PC-9 (cell line): Measurements from ENCODE around the gene BCL11A. TPM values are rescaled to one million over a fixed set of nuclear protein-coding genes. Genes with fewer than 3 reads are reported as not detected.

ENCODE experiments used
- BruUV-seq: library from RNA; stranded (reverse); fragments of 400-500 nt; replicated peaks from 2 replicates; lab custom pipeline; 2021; lab: Mats Ljungman, UMichigan
- CTCF ChIA-PET: fragments of 300-600 bp; sonication (Branson Sonifier 250); formaldehyde crosslinking; loops from one replicate; lab custom pipeline; 2022; ENCODE audit warnings: antibody characterized with exemption; lab: Charles Lee
- POLR2A ChIA-PET: fragments of 300-600 bp; sonication (Branson Sonifier 250); formaldehyde crosslinking; loops from one replicate; lab custom pipeline; 2022; ENCODE audit warnings: antibody characterized with exemption; ENCODE audit not compliant: unreplicated experiment; lab: Charles Lee
- DNase-seq, 2 experiments: peaks; one replicate each; pipeline versions ENCODE4 v3.0.0 to v3.0.0-alpha.2; 2015 to 2022; ENCODE audit warnings: mixed read lengths in 1 of 2
- H2AFZ ChIP-seq: fragments of 200-600 bp; sonication (generic); 2 replicates; pipeline ENCODE4 v1.8.1; 2017; ENCODE audit warnings: antibody characterized with exemption
- H3F3A ChIP-seq: fragments of 200-600 bp; sonication (generic); 2 replicates; pipeline ENCODE4 v1.8.1; 2017; ENCODE audit warnings: antibody characterized with exemption, mild to moderate bottlenecking, low read depth; ENCODE audit not compliant: insufficient read depth
- H3K27ac ChIP-seq: fragments of 200-600 bp; sonication (generic); 2 replicates; pipeline ENCODE4 v1.6.1; 2016; ENCODE audit warnings: mixed run types
- H3K27me3 ChIP-seq: fragments of 200-600 bp; sonication (generic); 2 replicates; pipeline ENCODE4 v1.6.1; 2016; ENCODE audit warnings: low read depth, mixed run types; ENCODE audit not compliant: insufficient read depth
- H3K36me3 ChIP-seq: fragments of 200-600 bp; sonication (generic); 2 replicates; pipeline ENCODE4 v1.6.1; 2016; ENCODE audit warnings: low read depth, mixed run types
- H3K4me1 ChIP-seq: fragments of 200-600 bp; sonication (generic); replicated peaks from 2 replicates; pipeline ENCODE4 v1.6.1; 2016; ENCODE audit warnings: mixed run types; ENCODE audit not compliant: insufficient read depth
- H3K4me2 ChIP-seq: fragments of 200-600 bp; sonication (generic); 2 replicates; pipeline ENCODE4 v1.6.1; 2017; ENCODE audit warnings: mixed run types
- H3K4me3 ChIP-seq: fragments of 200-600 bp; sonication (generic); 2 replicates; pipeline ENCODE4 v1.6.1; 2016; ENCODE audit warnings: mixed run types
- H3K79me2 ChIP-seq: fragments of 200-600 bp; sonication (generic); 2 replicates; pipeline ENCODE4 v1.6.1; 2017; ENCODE audit warnings: low read depth, mixed run types
- H3K9me2 ChIP-seq: fragments of 200-600 bp; sonication (generic); 2 replicates; pipeline ENCODE4 v1.8.1; 2017; ENCODE audit warnings: mild to moderate bottlenecking; ENCODE audit not compliant: insufficient read depth
- H3K9me3 ChIP-seq: fragments of 200-600 bp; sonication (generic); 2 replicates; pipeline ENCODE4 v1.8.1; 2016; ENCODE audit warnings: low read depth; ENCODE audit not compliant: insufficient read depth
- H4K20me1 ChIP-seq: fragments of 200-600 bp; sonication (generic); 2 replicates; pipeline ENCODE4 v1.8.1; 2017; ENCODE audit not compliant: insufficient read depth
- EZH2 ChIP-seq: fragments of 200-600 bp; sonication (generic); IDR thresholded peaks from 2 replicates; pipeline ENCODE4 v1.8.0; 2017; ENCODE audit warnings: antibody characterized with exemption, low read depth
- intact Hi-C: fragments of 100-400 bp; cut with micrococcal nuclease; formaldehyde crosslinking; loops from one replicate; pipeline ENCODE4 v1.10.0; 2022; ENCODE audit not compliant: unreplicated experiment
- total RNA-seq: library from RNA; stranded (reverse); gene quantifications from 2 replicates; pipeline ENCODE4 v1.2.3, GENCODE V29; 2021
- TF ChIP-seq, protein P1 (sequence below): fragments of 200-600 bp; sonication (generic); conservative IDR thresholded peaks from 2 replicates; pipeline ENCODE4 v1.6.1; 2017; ENCODE audit warnings: mixed run types, antibody characterized with exemption, mild to moderate bottlenecking, moderate library complexity

BCL11A gene
- total RNA-seq, 1 experiment from 2014 or later = not detected

DNA sequence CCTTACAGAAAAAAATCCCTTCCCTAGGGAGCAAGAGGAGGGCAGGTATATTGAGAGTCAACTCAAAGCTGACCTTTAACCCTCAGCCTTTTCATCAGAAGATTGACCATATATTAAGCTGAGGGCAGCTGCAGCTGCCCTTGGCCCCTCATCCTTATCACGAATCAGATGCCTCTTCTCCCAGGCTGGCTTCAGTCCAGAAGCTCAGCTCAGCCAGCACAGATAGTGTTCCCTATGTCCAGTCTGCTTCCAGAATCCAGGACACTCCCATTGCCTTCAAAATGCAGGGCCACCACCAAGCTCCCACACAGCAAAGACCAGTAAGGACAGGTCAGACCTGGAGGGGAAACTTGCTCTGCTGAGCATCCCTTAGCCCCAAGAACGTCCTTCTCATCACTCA is 146.1 kb downstream of the BCL11A start:
- TF ChIP-seq, protein P1, sequence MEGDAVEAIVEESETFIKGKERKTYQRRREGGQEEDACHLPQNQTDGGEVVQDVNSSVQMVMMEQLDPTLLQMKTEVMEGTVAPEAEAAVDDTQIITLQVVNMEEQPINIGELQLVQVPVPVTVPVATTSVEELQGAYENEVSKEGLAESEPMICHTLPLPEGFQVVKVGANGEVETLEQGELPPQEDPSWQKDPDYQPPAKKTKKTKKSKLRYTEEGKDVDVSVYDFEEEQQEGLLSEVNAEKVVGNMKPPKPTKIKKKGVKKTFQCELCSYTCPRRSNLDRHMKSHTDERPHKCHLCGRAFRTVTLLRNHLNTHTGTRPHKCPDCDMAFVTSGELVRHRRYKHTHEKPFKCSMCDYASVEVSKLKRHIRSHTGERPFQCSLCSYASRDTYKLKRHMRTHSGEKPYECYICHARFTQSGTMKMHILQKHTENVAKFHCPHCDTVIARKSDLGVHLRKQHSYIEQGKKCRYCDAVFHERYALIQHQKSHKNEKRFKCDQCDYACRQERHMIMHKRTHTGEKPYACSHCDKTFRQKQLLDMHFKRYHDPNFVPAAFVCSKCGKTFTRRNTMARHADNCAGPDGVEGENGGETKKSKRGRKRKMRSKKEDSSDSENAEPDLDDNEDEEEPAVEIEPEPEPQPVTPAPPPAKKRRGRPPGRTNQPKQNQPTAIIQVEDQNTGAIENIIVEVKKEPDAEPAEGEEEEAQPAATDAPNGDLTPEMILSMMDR = no peak
- TF ChIP-seq EZH2 = no peak
- Histone ChIP-seq H3K27ac (no peak overlapping the region), H3K27me3 (peaks cover 91% of the 10 kb centered on the region), H2AFZ (no peak overlapping the region), H3K36me3 (no peaks in the 10 kb centered on the region), H3K9me3 (no peaks in the 10 kb centered on the region), H3K9me2 (no peaks in the 10 kb centered on the region), H3K4me1 (no peaks in the 10 kb centered on the region), H3K79me2 (no peaks in the 10 kb centered on the region), H3K4me2 (no peak overlapping the region), H4K20me1 (no peaks in the 10 kb centered on the region), H3F3A (no peaks in the 10 kb centered on the region), H3K4me3 (no peak overlapping the region)
- intact Hi-C loops = no loop called here
- POLR2A ChIA-PET = no interaction called here
- DNase-seq = no peak
- CTCF ChIA-PET = interaction anchor here (0.6 kb wide), 1 partner anchor 318 kb away, joined by 5 read pairs; no protein-coding TSS in a partner anchor
- no TSS peak for BruUV-seq

DNA sequence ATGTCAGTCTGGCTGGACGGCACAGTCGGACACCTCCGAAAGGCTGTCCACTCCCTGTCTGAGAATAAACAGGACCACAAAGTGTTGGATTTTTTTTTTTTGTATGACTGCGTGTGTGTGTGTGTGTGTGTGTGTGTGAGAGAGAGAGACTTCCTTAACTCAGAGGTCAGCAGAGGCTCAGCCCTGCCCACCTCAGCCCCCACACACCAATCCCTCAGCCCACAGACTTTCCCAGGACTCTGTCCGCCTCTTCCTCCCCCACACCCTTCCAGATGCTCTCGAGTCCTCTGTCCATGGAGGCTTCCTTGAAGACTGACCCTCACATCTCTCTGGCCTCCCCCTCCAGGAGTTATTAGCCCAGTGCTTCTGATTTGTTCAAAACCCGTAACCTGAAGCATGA is 147.3 kb downstream of the BCL11A start:
- Histone ChIP-seq H3K79me2 (no peaks in the 10 kb centered on the region), H3K9me3 (no peaks in the 10 kb centered on the region), H3K9me2 (no peaks in the 10 kb centered on the region), H3K36me3 (no peaks in the 10 kb centered on the region), H3F3A (no peaks in the 10 kb centered on the region), H2AFZ (no peak overlapping the region), H3K27me3 (peaks cover 83% of the 10 kb centered on the region), H4K20me1 (no peaks in the 10 kb centered on the region), H3K4me1 (no peaks in the 10 kb centered on the region), H3K4me3 (no peak overlapping the region), H3K27ac (no peak overlapping the region), H3K4me2 (no peak overlapping the region)
- TF ChIP-seq, protein P1 = no peak
- TF ChIP-seq EZH2 = no peak
- no peak for DNase-seq
- POLR2A ChIA-PET = no interaction called here
- CTCF ChIA-PET = no interaction called here
- intact Hi-C loops = no loop called here
- BruUV-seq = no TSS peak

DNA sequence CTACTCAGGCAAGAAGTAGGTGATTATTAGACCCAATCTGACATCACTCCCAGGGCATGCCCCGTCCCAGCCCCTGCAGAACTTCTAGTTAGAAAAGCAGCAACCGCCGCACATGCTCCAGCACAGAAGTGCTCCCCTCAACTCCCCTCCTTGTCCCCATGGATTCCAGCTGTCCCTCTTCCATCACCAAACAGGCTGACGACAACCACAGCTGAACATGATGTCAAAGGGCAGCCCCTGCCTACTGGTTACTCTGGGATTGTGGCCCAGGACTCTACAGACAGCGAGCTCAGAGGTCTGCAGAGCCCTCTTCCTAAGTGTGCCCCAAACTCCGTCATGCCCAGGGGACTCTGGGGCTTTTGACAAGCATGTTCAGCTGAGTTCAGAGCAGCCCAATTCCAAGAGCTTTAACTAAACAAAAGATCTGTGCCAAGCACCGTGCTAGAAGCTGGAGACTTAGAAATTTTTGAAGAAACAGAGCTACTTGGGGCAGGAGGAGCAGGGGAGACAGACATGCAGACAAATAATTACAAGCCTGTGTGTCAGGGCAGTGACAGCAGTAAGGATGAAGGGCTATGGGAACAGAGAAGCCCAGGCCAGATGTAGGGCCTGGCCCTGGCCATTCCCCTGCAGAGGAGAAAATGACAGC is 148.1 kb downstream of the BCL11A start:
- no peak overlapping the region for H3K27ac ChIP-seq
- no peaks in the 10 kb centered on the region for H3K9me3 ChIP-seq
- intact Hi-C loops = no loop called here
- H3K27me3 ChIP-seq = peaks cover 83% of the 10 kb centered on the region
- POLR2A ChIA-PET = no interaction called here
- H3K4me2 ChIP-seq = no peak overlapping the region
- no peaks in the 10 kb centered on the region for H3K4me1 ChIP-seq
- no peaks in the 10 kb centered on the region for H3K79me2 ChIP-seq
- H3K4me3 ChIP-seq = no peak overlapping the region
- H3K9me2 ChIP-seq = no peaks in the 10 kb centered on the region
- no peaks in the 10 kb centered on the region for H3K36me3 ChIP-seq
- no peak for TF ChIP-seq EZH2
- TF ChIP-seq, protein P1 = no peak
- CTCF ChIA-PET = no interaction called here
- H4K20me1 ChIP-seq = no peaks in the 10 kb centered on the region
- no TSS peak for BruUV-seq
- no peak overlapping the region for H2AFZ ChIP-seq
- H3F3A ChIP-seq = no peaks in the 10 kb centered on the region
- no peak for DNase-seq

Other genes starting within 250 kb of the BCL11A start
- gene PAPOLG, start 202.6 kb upstream of the BCL11A start, total RNA-seq = 13.5 and 13.7 TPM in 2 replicates